HG03108 (cell line): Measurements from ENCODE around the gene HEPH.
"Not testable (repeated sequence)": the region's sequence is repeated elsewhere in the genome, so short reads cannot be mapped to it uniquely, and the experiment has no call there.

Experiments used
- ATAC-seq: cut with Tn5 transposase; IDR thresholded peaks from one replicate; pipeline ENCODE4 v1.9.1; 2021; ENCODE audit warnings: moderate library complexity; ENCODE audit not compliant: unreplicated experiment

HEPH gene

GRCh38 chrX:66221856-66222255 lies 57.8 kb downstream of the HEPH start:
- no peak for ATAC-seq

- ATAC-seq, result no peak
Observed at GRCh38 chrX:66232296-66232695, 68.2 kb downstream of the HEPH start.

DNA sequence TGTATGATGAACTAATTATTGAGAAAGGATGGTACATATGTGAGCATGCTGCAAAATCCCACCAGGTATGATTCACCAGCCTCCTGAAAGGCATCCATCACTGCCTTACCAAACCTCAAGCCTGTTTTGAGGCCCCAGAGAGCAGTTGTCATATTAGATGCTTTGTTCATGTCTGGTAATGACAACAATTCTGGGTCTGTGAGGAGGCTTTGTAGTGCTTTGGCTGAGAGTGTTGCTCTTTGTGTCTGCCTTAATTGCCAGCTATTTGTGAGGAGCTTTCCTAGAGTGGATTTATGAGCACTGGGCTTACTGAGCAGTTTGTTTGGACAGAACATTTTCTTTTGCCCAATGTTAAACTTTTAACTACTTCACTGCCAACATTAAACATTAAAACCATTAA lies 69.2 kb downstream of the HEPH start:
- ATAC-seq, result no peak

DNA sequence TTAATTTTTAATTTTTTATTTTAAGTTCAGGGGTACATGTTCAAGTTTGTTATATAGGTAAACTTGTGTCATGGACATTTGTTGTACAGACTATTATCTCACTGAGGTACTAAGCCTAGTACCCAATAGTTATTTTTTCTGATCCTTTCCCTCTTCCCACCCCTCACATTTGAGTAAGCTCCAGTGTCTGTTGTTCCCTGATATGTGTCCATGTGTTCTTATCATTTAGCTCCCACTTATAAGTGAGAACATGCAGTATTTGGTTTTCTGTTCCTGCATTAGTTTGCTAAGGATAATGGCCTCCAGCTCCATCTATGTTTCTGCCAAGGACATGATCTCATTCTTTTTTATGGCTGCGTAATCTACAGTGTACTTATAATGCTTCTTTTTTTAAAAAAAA lies 69.9 kb downstream of the HEPH start:
- ATAC-seq, result not testable (repeated sequence)

DNA sequence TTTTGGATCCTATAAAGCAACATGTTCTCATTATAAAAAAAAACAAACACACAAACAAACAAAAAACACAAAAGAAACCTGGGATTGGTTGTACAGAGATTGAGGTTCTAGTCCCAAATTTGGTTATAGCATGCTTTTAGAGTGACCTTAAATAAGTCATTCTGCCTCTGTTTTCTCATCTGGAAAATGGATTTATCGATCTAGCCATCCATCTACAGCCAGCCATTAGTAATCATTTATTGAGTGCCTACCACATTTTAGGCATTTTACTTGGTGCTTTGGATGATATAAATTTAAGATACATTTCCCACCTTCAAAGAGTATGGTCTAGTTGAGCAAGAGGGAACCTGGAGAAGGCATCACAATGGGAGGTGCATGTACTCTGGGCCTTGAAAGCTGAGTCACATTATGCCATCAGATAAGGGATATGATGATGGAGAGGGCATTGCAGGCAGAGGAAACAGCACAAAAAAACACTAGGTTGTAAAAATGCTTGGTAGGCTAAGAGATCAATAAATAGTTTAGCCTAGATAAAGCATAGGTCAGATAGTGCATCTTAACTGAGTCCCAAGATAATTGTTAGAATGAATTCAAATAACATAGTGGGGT lies 91.4 kb downstream of the HEPH start:
- ATAC-seq, result no peak

DNA sequence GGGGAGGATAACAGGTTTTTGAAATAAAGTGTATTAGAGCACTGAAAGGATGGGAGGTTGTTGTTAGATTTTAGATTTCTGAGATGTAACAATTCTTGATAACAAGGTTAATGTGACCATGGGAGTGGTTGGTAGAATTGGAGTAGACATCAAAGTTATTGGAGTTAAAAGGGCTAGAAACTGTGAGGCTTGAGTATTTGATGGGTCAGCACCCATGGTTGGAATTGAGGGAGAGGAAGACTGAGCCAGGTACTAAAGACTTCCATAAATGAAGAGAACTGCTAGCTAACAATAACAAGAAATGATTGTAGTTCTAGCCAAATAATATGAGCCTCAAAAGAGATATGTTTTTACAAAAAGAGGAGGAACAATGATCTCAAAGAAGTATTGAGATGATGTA lies 98.8 kb downstream of the HEPH start:
- ATAC-seq, result no peak
